ENCODE results near the gene IFITM10. TPM values are rescaled to one million over a fixed set of nuclear protein-coding genes. Genes with fewer than 3 reads are reported as not detected.
A peak's percentile ranks its signal among the peaks of the same experiment; 100 is the strongest.

Gene IFITM10
- total RNA-seq, 2 donors from 2014 or later: 0.91 to 1.5 TPM

- Mint-ChIP-seq H3K27ac (no peak overlapping the region), H3K9me3 (peaks cover 6 to 8% of the 10 kb centered on the region in 2 donors), H3K36me3 (ENCODE audit: insufficient read depth in 2 of 2) (no peaks in the 10 kb centered on the region), H3K4me3 (peak overlapping the region; percentile 17 to 59), H3K4me1 (ENCODE audit: low read depth) (peaks cover 14% of the 10 kb centered on the region), H3K27me3 (ENCODE audit: low read depth) (peaks cover 16% of the 10 kb centered on the region)
- DNase-seq (no peak), ATAC-seq (replicated peaks in 1 of 2) (no peak)
Observed at GRCh38 chr11:1749395-1750351, 722 bp downstream of the IFITM10 start.

- H3K9me3 Mint-ChIP-seq: peaks cover 6 to 8% of the 10 kb centered on the region in 2 donors
- H3K4me1 Mint-ChIP-seq (ENCODE audit: low read depth): peaks cover 14% of the 10 kb centered on the region
- H3K36me3 Mint-ChIP-seq (ENCODE audit: insufficient read depth in 2 of 2): no peaks in the 10 kb centered on the region
- H3K27me3 Mint-ChIP-seq (ENCODE audit: low read depth): peaks cover 16% of the 10 kb centered on the region
- H3K27ac Mint-ChIP-seq: no peak overlapping the region
- ATAC-seq (replicated peaks in 1 of 2) (peak; percentile 30 to 34), DNase-seq (no peak)
- H3K4me3 Mint-ChIP-seq: no peak overlapping the region
Observed at GRCh38 chr11:1748636-1749394, 1.6 kb downstream of the IFITM10 start.

- no peak overlapping the region for H3K4me3 Mint-ChIP-seq
- H3K27me3 Mint-ChIP-seq (ENCODE audit: low read depth): peaks cover 16% of the 10 kb centered on the region
- H3K4me1 Mint-ChIP-seq (ENCODE audit: low read depth): peaks cover 14% of the 10 kb centered on the region
- H3K27ac Mint-ChIP-seq: no peak overlapping the region
- H3K9me3 Mint-ChIP-seq: peaks cover 6 to 8% of the 10 kb centered on the region in 2 donors
- ATAC-seq (replicated peaks in 1 of 2): no peak
- DNase-seq: no peak
- no peaks in the 10 kb centered on the region for H3K36me3 Mint-ChIP-seq (ENCODE audit: insufficient read depth in 2 of 2)
Observed at GRCh38 chr11:1747753-1748635, 2.4 kb downstream of the IFITM10 start.

- Mint-ChIP-seq H3K9me3 (peaks cover 6 to 8% of the 10 kb centered on the region in 2 donors), H3K4me3 (no peak overlapping the region), H3K27ac (no peak overlapping the region), H3K27me3 (ENCODE audit: low read depth) (peaks cover 16% of the 10 kb centered on the region), H3K36me3 (ENCODE audit: insufficient read depth in 2 of 2) (no peaks in the 10 kb centered on the region), H3K4me1 (ENCODE audit: low read depth) (peaks cover 14% of the 10 kb centered on the region)
- ATAC-seq (replicated peaks in 1 of 2) (no peak), DNase-seq (no peak)
Observed at GRCh38 chr11:1746956-1747752, 3.2 kb downstream of the IFITM10 start.

GRCh38 chr11:1746511-1746931 lies 3.9 kb downstream of the IFITM10 start:
- Mint-ChIP-seq H3K27ac (no peak overlapping the region), H3K9me3 (peaks cover 6 to 8% of the 10 kb centered on the region in 2 donors), H3K36me3 (ENCODE audit: insufficient read depth in 2 of 2) (no peaks in the 10 kb centered on the region), H3K27me3 (ENCODE audit: low read depth) (peaks cover 16% of the 10 kb centered on the region), H3K4me3 (no peak overlapping the region), H3K4me1 (ENCODE audit: low read depth) (peaks cover 14% of the 10 kb centered on the region)
- DNase-seq: no peak
- no peak for ATAC-seq (replicated peaks in 1 of 2)

GRCh38 chr11:1745701-1746320 lies 4.6 kb downstream of the IFITM10 start:
- ATAC-seq (replicated peaks in 1 of 2): no peak
- H3K4me1 Mint-ChIP-seq (ENCODE audit: low read depth): peaks cover 14% of the 10 kb centered on the region
- H3K27me3 Mint-ChIP-seq (ENCODE audit: low read depth): peaks cover 15% of the 10 kb centered on the region
- no peak overlapping the region for H3K27ac Mint-ChIP-seq
- peaks cover 6 to 8% of the 10 kb centered on the region in 2 donors for H3K9me3 Mint-ChIP-seq
- no peak for DNase-seq
- no peaks in the 10 kb centered on the region for H3K36me3 Mint-ChIP-seq (ENCODE audit: insufficient read depth in 2 of 2)
- no peak overlapping the region for H3K4me3 Mint-ChIP-seq

GRCh38 chr11:1744891-1745700 lies 5.3 kb downstream of the IFITM10 start:
- Mint-ChIP-seq H3K27me3 (ENCODE audit: low read depth) (peaks cover 8% of the 10 kb centered on the region), H3K27ac (no peak overlapping the region)

GRCh38 chr11:1744137-1744886 lies 6.1 kb downstream of the IFITM10 start:
- Mint-ChIP-seq H3K9me3 (peaks cover 6 to 8% of the 10 kb centered on the region in 2 donors), H3K4me3 (no peak overlapping the region), H3K27ac (no peak overlapping the region), H3K4me1 (ENCODE audit: low read depth) (peaks cover under 1% of the 10 kb centered on the region), H3K27me3 (ENCODE audit: low read depth) (peaks cover under 1% of the 10 kb centered on the region), H3K36me3 (ENCODE audit: insufficient read depth in 2 of 2) (no peaks in the 10 kb centered on the region)
- no peak for DNase-seq
- ATAC-seq (replicated peaks in 1 of 2): no peak

More at GRCh38 chr11:1744891-1745700, 5.3 kb downstream of the IFITM10 start:
- ATAC-seq (replicated peaks in 1 of 2) (no peak), DNase-seq (no peak)
- Mint-ChIP-seq H3K36me3 (ENCODE audit: insufficient read depth in 2 of 2) (no peaks in the 10 kb centered on the region), H3K4me3 (no peak overlapping the region), H3K4me1 (ENCODE audit: low read depth) (peaks cover 8% of the 10 kb centered on the region), H3K9me3 (peaks cover 6 to 8% of the 10 kb centered on the region in 2 donors)

GRCh38 chr11:1743585-1744136 lies 6.7 kb downstream of the IFITM10 start:
- H3K27ac Mint-ChIP-seq: no peak overlapping the region
- DNase-seq (no peak), ATAC-seq (replicated peaks in 1 of 2) (no peak)
- peaks cover 6 to 8% of the 10 kb centered on the region in 2 donors for H3K9me3 Mint-ChIP-seq
- H3K27me3 Mint-ChIP-seq (ENCODE audit: low read depth): no peaks in the 10 kb centered on the region
- H3K4me3 Mint-ChIP-seq: no peak overlapping the region
- H3K36me3 Mint-ChIP-seq (ENCODE audit: insufficient read depth in 2 of 2): no peaks in the 10 kb centered on the region
- no peaks in the 10 kb centered on the region for H3K4me1 Mint-ChIP-seq (ENCODE audit: low read depth)

- no peak overlapping the region for H3K4me3 Mint-ChIP-seq
- peaks cover 8% of the 10 kb centered on the region in 2 donors for H3K9me3 Mint-ChIP-seq
- H3K36me3 Mint-ChIP-seq (ENCODE audit: insufficient read depth in 2 of 2): peaks cover 0 to under 1% of the 10 kb centered on the region in 2 donors
- H3K27me3 Mint-ChIP-seq (ENCODE audit: low read depth): no peaks in the 10 kb centered on the region
- DNase-seq: no peak
- no peak for ATAC-seq (replicated peaks in 1 of 2)
- no peak overlapping the region for H3K27ac Mint-ChIP-seq
- H3K4me1 Mint-ChIP-seq (ENCODE audit: low read depth): no peaks in the 10 kb centered on the region
Observed at GRCh38 chr11:1742869-1743584, 7.4 kb downstream of the IFITM10 start.

Data from activated T-cell treated with anti-CD3 and anti-CD28 coated beads, Interleukin-2, amount 50 U/mL, for 72 hours (primary cell).